Common myeloid progenitor, CD34-positive (primary cell): Measurements from ENCODE around the gene PTPRN2.
"Not testable (repeated sequence)": the region's sequence is repeated elsewhere in the genome, so short reads cannot be mapped to it uniquely, and the experiment has no call there.

Experiments used
- CTCF ChIA-PET: fragments of 350-600 bp; sonication (Branson Sonifier 250); formaldehyde crosslinking; loops from one replicate; lab custom pipeline; 2021; ENCODE audit warnings: antibody characterized with exemption; lab: Charles Lee
- POLR2A ChIA-PET: fragments of 350-600 bp; sonication (Branson Sonifier 250); formaldehyde crosslinking; loops from one replicate; lab custom pipeline; 2021; ENCODE audit warnings: antibody characterized with exemption; lab: Charles Lee
- DNase-seq, 3 donors: peaks; one replicate each; pipeline versions ENCODE4 v3.0.0 to v3.0.0-alpha.2; 2013
- H3K27ac ChIP-seq, 2 experiments: 1 replicate in 1 of 2; 2 replicates in 1 of 2; pipeline ENCODE4 v1.7.0; 2013; ENCODE audit warnings: inconsistent platforms in 2 of 2, low read length in 2 of 2, mild to moderate bottlenecking in 2 of 2, low read depth in 1 of 2, moderate library complexity in 1 of 2; ENCODE audit not compliant: severe bottlenecking in 2 of 2, insufficient read depth in 1 of 2, poor library complexity in 1 of 2
- H3K27me3 ChIP-seq, 5 experiments: replicated peaks in 2 of 5; 1 replicate in 3 of 5; 2 replicates in 2 of 5; pipeline versions ENCODE4 v1.6.1 to v1.7.0; 2013; ENCODE audit warnings: low read length in 4 of 5, mild to moderate bottlenecking in 2 of 5, moderate library complexity in 2 of 5, inconsistent platforms in 1 of 5; ENCODE audit not compliant: insufficient read depth in 5 of 5, control insufficient read depth in 4 of 5
- H3K36me3 ChIP-seq, 4 experiments: 1 replicate in 2 of 4; 2 replicates in 2 of 4; pipeline versions ENCODE4 v1.6.1 to v1.7.0; 2013; ENCODE audit warnings: low read length in 3 of 4, control low read depth in 1 of 4, mild to moderate bottlenecking in 1 of 4; ENCODE audit not compliant: control insufficient read depth in 4 of 4, insufficient read depth in 4 of 4
- H3K4me1 ChIP-seq, 4 experiments: 1 replicate in 3 of 4; 2 replicates in 1 of 4; pipeline versions ENCODE4 v1.6.1 to v1.7.1; 2013; ENCODE audit warnings: low read length in 3 of 4, mild to moderate bottlenecking in 3 of 4, control low read depth in 1 of 4, inconsistent platforms in 1 of 4, moderate library complexity in 1 of 4; ENCODE audit not compliant: control insufficient read depth in 4 of 4, insufficient read depth in 4 of 4; ENCODE audit errors: control extremely low read depth in 1 of 4
- H3K4me3 ChIP-seq, 7 experiments: 1 replicate in 4 of 7; 2 replicates in 3 of 7; pipeline versions ENCODE4 v1.5.1 to v1.7.0; 2013; ENCODE audit warnings: mild to moderate bottlenecking in 7 of 7, low read length in 6 of 7, moderate library complexity in 6 of 7, inconsistent platforms in 2 of 7, low read depth in 2 of 7, control low read depth in 1 of 7; ENCODE audit not compliant: insufficient read depth in 4 of 7, control insufficient read depth in 1 of 7; ENCODE audit errors: extremely low read depth in 1 of 7
- H3K9me3 ChIP-seq, 5 experiments: 1 replicate in 4 of 5; 2 replicates in 1 of 5; pipeline versions ENCODE4 v1.6.1 to v1.7.1; 2013; ENCODE audit warnings: low read length in 4 of 5, mild to moderate bottlenecking in 2 of 5, inconsistent platforms in 1 of 5, low read depth in 1 of 5, moderate library complexity in 1 of 5; ENCODE audit not compliant: control insufficient read depth in 4 of 5, insufficient read depth in 2 of 5; ENCODE audit errors: control extremely low read depth in 1 of 5
- WGBS: methylation state at CpG from one replicate; pipeline ENCODE4 v1.1.5; 2013; ENCODE audit not compliant: insufficient coverage; 5-methylcytosine and 5-hydroxymethylcytosine counted together

PTPRN2 gene

DNA sequence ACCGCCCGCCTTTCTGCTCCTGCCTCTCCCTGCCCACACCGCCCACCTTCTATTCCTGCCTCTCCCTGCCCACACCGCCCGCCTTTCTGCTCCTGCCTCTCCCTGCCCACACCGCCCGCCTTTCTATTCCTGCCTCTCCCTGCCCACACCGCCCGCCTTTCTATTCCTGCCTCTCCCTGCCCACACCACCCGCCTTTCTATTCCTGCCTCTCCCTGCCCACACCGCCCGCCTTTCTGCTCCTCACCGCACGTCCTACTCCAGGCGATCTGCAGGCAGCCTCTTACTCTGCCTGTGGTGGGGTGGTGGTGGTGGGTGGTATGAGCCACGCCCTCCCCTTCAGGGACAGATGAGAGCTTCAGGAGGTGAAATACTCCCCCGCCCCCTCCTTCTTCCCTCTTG lies 436.4 kb downstream of the PTPRN2 start:
- POLR2A ChIA-PET, CTCF ChIA-PET, H3K36me3 ChIP-seq, H3K27me3 ChIP-seq, H3K4me1 ChIP-seq, H3K4me3 ChIP-seq, H3K27ac ChIP-seq: not testable (repeated sequence)
- peaks cover 0 to 44% (median 12%) of the 10 kb centered on the region in 5 experiments for H3K9me3 ChIP-seq
- DNase-seq = peak in 1 of 3 donors; percentile 7
- WGBS = 66% methylated on average over 7 of the region's 17 CpGs

DNA sequence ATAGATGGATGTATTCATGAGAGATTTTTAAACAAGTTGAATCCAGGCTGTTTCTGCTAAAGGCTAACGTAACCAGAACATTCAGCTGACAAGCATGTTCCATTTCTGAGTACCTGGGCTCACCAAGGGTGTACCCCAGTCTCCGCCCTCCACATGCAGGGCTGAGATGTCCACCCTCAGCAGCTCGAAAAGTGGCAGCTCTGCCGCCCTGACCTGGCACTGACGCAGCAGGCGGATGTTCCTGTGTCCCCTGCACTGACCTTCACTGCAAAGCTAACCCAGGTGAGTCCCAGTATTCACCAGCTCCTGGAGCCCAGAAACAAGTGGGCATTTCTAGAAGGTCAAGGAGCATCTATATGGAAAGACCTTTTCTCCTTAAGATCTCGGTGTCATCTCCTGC lies 437.4 kb downstream of the PTPRN2 start:
- 89% methylated on average over 6 of the region's 7 CpGs for WGBS
- ChIA-PET CTCF (no interaction called here), POLR2A (no interaction called here)
- DNase-seq = no peak
- Histone ChIP-seq H3K9me3 (peaks cover 0 to 44% (median 19%) of the 10 kb centered on the region in 5 experiments), H3K27me3 (peaks cover 0 to 2% (median 0%) of the 10 kb centered on the region in 5 experiments), H3K36me3 (no peaks in the 10 kb centered on the region), H3K4me3 (no peak overlapping the region), H3K27ac (no peak overlapping the region), H3K4me1 (no peaks in the 10 kb centered on the region)

- H3K4me1 ChIP-seq, H3K27ac ChIP-seq, H3K36me3 ChIP-seq, CTCF ChIA-PET, H3K27me3 ChIP-seq, H3K4me3 ChIP-seq, POLR2A ChIA-PET: not testable (repeated sequence)
- peak in 2 of 3 donors; percentile 2 to 7 for DNase-seq
- peaks cover 0 to 54% (median 17%) of the 10 kb centered on the region in 5 experiments for H3K9me3 ChIP-seq
- 96% methylated on average over 16 of the region's 18 CpGs for WGBS
Measured at GRCh38 chr7:158147431-158147830, 440.2 kb downstream of the PTPRN2 start.

- WGBS = 93% methylated on average over 10 of the region's 13 CpGs
- H3K9me3 ChIP-seq = peaks cover 0 to 56% (median 16%) of the 10 kb centered on the region in 5 experiments
Measured at GRCh38 chr7:158145370-158145769, 442.3 kb downstream of the PTPRN2 start.

GRCh38 chr7:158143196-158144120 lies 444.2 kb downstream of the PTPRN2 start:
- Histone ChIP-seq H3K4me1 (no peaks in the 10 kb centered on the region), H3K36me3 (no peaks in the 10 kb centered on the region), H3K27me3 (no peaks in the 10 kb centered on the region), H3K27ac (no peak overlapping the region), H3K4me3 (no peak overlapping the region), H3K9me3 (peaks cover 0 to 57% (median 12%) of the 10 kb centered on the region in 5 experiments)
- no peak for DNase-seq
- WGBS = 93% methylated on average over 24 of the region's 34 CpGs
- ChIA-PET POLR2A (no interaction called here), CTCF (no interaction called here)

More at GRCh38 chr7:158145370-158145769, 442.3 kb downstream of the PTPRN2 start:
- Histone ChIP-seq H3K36me3 (no peaks in the 10 kb centered on the region), H3K27me3 (no peaks in the 10 kb centered on the region), H3K4me1 (no peaks in the 10 kb centered on the region), H3K27ac (no peak overlapping the region), H3K4me3 (no peak overlapping the region)
- ChIA-PET POLR2A (no interaction called here), CTCF (no interaction called here)
- DNase-seq = no peak

- Histone ChIP-seq H3K4me1 (no peaks in the 10 kb centered on the region), H3K27me3 (no peaks in the 10 kb centered on the region), H3K36me3 (no peaks in the 10 kb centered on the region), H3K4me3 (no peak overlapping the region), H3K27ac (no peak overlapping the region), H3K9me3 (peaks cover 0 to 61% (median 9%) of the 10 kb centered on the region in 5 experiments)
- CTCF ChIA-PET = no interaction called here
- WGBS = 97% methylated on average over 12 of the region's 12 CpGs
- DNase-seq = no peak
- POLR2A ChIA-PET = no interaction called here
Measured at GRCh38 chr7:158142657-158143056, 445.0 kb downstream of the PTPRN2 start.

DNA sequence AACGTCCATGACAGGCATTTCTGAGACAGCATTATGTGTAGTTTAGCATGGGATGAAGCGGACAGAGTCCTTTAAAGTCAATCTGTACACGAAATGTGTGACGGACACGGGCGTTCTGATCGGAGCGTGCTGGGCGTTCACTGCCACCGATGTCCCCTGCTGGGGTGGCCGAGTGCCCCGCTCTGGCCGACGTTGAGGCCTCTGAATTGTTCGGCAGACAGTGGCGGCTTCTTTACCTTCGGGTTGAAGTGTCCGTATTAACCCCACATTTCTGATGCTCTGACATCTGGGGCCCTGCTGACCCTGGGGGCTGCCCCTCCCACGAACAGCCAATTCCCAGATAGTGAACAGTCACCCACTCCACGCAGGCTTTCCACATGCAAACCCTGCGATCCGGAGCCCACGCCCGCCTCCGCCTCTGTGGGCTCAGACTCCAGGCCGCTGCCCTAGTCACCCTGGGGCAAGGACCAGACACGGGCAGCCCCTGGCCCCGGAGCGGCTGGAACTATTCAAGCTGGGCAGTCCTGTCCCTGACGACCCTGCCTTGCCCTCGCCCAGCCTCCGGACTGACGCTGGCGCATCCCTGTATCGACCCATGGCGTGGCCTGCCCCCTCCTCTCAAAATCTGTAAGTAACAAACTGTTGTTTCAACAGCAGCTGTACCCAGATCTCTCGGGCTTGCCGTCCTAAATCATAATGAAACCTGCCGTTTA lies 445.7 kb downstream of the PTPRN2 start:
- CTCF ChIA-PET = no interaction called here
- POLR2A ChIA-PET = no interaction called here
- H3K4me1 ChIP-seq = no peaks in the 10 kb centered on the region
- no peak for DNase-seq
- no peaks in the 10 kb centered on the region for H3K27me3 ChIP-seq
- 91% methylated on average over 37 of the region's 39 CpGs for WGBS
- H3K9me3 ChIP-seq = peaks cover 0 to 58% (median 2%) of the 10 kb centered on the region in 5 experiments
- H3K36me3 ChIP-seq = no peaks in the 10 kb centered on the region
- no peak overlapping the region for H3K27ac ChIP-seq
- no peak overlapping the region for H3K4me3 ChIP-seq
